ENCODE data around the gene STIL.
A peak's percentile ranks its signal among the peaks of the same experiment; 100 is the strongest.

- TF ChIP-seq CTCF (optimal IDR thresholded peaks at IDR 0.05 in 1 of 3, IDR thresholded peaks at IDR 0.05 in 1 of 3, conservative IDR thresholded peaks at IDR 0.05 in 1 of 3; ENCODE audit: extremely low read depth in 1 of 3, insufficient read depth in 2 of 3, low read length in 3 of 3) (no peak), EZH2 (IDR thresholded peaks at IDR 0.05; ENCODE audit: low read length) (peak; percentile 90)
Observed at GRCh38 chr1:47229886-47230691, 83.9 kb downstream of the STIL start.

Data from keratinocyte (primary cell).